Esophagus squamous epithelium (tissue), 5 donors: ENCODE results near the gene OR2A12. TPM values are rescaled to one million over a fixed set of nuclear protein-coding genes. Genes with fewer than 3 reads are reported as not detected.

Experiments
- DNase-seq: peaks from one replicate; lab custom pipeline; 2025; lab: John Stamatoyannopoulos, UW
- H3K27ac ChIP-seq, 4 donors: fragments of 200-600 bp; sonication (generic); one replicate each; pipeline ENCODE4 v1.5.1; 2016 to 2019; ENCODE audit warnings: mild to moderate bottlenecking in 1 of 4
- H3K27me3 ChIP-seq, 4 donors: fragments of 200-600 bp; sonication (generic); 1 replicate in 3 of 4; 2 replicates in 1 of 4; pipeline versions ENCODE4 v1.5.1 to v1.6.0; 2017 to 2021; ENCODE audit warnings: antibody characterized with exemption in 1 of 4
- H3K36me3 ChIP-seq, 3 donors: fragments of 200-600 bp; sonication (generic); one replicate each; pipeline ENCODE4 v1.5.1; 2016 to 2019
- H3K4me1 ChIP-seq, 3 donors: fragments of 200-600 bp; sonication (generic); one replicate each; pipeline ENCODE4 v1.5.1; 2017 to 2019
- H3K4me3 ChIP-seq, 4 donors: fragments of 200-600 bp; sonication (generic); 1 replicate in 3 of 4; 2 replicates in 1 of 4; pipeline ENCODE4 v1.5.1; 2016 to 2019; ENCODE audit warnings: mild to moderate bottlenecking in 2 of 4, moderate library complexity in 1 of 4
- H3K9me3 ChIP-seq, 3 donors: fragments of 200-600 bp; sonication (generic); one replicate each; pipeline ENCODE4 v1.5.1; 2016 to 2019
- POLR2A ChIP-seq, 4 donors: fragments of 450-650 bp; IDR thresholded peaks; one replicate each; pipeline ENCODE4 v1.6.1; 2017; ENCODE audit warnings: antibody characterized with exemption in 4 of 4, mild to moderate bottlenecking in 4 of 4, moderate library complexity in 3 of 4
- WGBS, 2 donors: methylation state at CpG; one replicate each; pipeline ENCODE4 v1.1.5; 2018; 5-methylcytosine and 5-hydroxymethylcytosine counted together
- intact Hi-C: fragments of 100-400 bp; cut with DNase I; formaldehyde crosslinking; loops from one replicate; pipeline ENCODE4 v1.15.0; 2022
- total RNA-seq, 4 donors: library from RNA; depleted of rRNA; stranded (reverse); fragments of >200 nt; gene quantifications; one replicate each; pipeline ENCODE4 v1.1.0, GENCODE V29; 2016
- TF ChIP-seq, protein P1 (sequence below), 6 experiments: fragments of 450-650 bp in 4 of 6; fragments of 200-600 bp in 2 of 6; sonication (generic) in 2 of 6; IDR thresholded peaks; one replicate each; pipeline ENCODE4 v1.5.1; 2016 to 2019; ENCODE audit warnings: antibody characterized with exemption in 6 of 6, mild to moderate bottlenecking in 4 of 6, moderate library complexity in 4 of 6
- donor health status: DM: yes; HTN: yes; CAD: no.

OR2A12 gene, protein sequence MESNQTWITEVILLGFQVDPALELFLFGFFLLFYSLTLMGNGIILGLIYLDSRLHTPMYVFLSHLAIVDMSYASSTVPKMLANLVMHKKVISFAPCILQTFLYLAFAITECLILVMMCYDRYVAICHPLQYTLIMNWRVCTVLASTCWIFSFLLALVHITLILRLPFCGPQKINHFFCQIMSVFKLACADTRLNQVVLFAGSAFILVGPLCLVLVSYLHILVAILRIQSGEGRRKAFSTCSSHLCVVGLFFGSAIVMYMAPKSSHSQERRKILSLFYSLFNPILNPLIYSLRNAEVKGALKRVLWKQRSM
- not detected for total RNA-seq

DNA sequence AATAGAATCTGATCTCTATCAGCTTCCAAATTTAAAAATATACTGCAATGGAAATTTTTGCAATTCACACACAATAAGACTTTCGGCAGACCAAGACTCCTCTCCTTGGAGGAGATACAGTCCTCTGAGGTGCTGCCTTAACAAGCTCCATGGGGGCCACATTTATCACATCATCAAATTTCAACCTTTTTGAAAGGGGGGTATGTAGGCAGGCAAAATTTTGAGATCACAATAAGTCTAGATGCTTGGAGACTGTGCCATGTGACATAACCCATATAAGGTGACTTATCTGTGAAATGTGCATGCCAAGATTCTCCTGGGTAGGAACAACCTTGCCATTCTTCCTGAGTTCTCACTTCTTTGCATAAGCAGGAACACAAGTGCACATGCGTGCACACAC, at the start of gene OR2A12:
TSS of gene OR2A12 (plus strand) at position 301 of the 400 bp plus-strand sequence. CDS start 8,830 bp downstream, outside the sequence.
- H3K9me3 ChIP-seq = peaks cover 0 to 4% (median 0%) of the 10 kb centered on the region in 3 donors
- H3K27ac ChIP-seq = no peak within 1 kb of the TSS
- no peak within 1 kb of the TSS for H3K4me3 ChIP-seq
- no peak for TF ChIP-seq POLR2A (IDR thresholded peaks at IDR 0.05)
- TF ChIP-seq, protein P1, sequence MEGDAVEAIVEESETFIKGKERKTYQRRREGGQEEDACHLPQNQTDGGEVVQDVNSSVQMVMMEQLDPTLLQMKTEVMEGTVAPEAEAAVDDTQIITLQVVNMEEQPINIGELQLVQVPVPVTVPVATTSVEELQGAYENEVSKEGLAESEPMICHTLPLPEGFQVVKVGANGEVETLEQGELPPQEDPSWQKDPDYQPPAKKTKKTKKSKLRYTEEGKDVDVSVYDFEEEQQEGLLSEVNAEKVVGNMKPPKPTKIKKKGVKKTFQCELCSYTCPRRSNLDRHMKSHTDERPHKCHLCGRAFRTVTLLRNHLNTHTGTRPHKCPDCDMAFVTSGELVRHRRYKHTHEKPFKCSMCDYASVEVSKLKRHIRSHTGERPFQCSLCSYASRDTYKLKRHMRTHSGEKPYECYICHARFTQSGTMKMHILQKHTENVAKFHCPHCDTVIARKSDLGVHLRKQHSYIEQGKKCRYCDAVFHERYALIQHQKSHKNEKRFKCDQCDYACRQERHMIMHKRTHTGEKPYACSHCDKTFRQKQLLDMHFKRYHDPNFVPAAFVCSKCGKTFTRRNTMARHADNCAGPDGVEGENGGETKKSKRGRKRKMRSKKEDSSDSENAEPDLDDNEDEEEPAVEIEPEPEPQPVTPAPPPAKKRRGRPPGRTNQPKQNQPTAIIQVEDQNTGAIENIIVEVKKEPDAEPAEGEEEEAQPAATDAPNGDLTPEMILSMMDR (IDR thresholded peaks at IDR 0.05) = no peak
- H3K27me3 ChIP-seq = no peaks in the 10 kb centered on the region
- intact Hi-C loops = no loop called here
- H3K4me1 ChIP-seq = no peaks in the 10 kb centered on the region
- no peaks in the 10 kb centered on the region for H3K36me3 ChIP-seq
- WGBS, 2 donors = 88 to 93% methylated on average over 2 of the region's 2 CpGs
- no peak for DNase-seq

DNA sequence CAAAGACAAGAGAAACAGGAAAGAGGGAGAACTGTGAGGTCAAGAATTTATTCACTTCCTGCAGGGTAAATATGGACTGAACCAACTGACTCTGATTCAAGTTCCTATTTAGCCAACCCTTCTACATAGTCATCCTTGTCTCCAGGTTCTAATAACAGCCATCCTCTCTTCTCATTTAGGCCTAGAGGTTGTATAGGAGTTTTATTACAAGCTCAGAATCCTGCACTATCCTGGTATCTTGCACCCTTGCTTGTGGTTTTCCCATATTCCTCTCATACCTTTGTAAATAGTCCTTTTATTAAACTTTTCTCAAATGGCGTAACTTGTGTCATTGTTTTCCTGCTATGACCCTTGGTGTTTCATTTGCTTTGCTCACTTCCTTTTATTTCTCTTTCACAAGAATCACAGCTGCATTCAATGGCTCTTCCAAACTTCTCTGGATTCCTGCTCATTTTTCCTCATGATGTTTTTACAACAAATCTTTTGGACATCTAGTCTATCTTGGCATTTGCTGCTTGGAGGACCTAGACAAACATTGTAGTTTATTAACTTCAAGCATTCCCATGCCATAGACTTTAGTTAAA, 49.7 kb upstream of the OR2A12 start:
- WGBS, 2 donors = 28 to 89% methylated on average over 1 of the region's 1 CpG
- TF ChIP-seq, protein P1 (IDR thresholded peaks at IDR 0.05) = no peak
- TF ChIP-seq POLR2A (IDR thresholded peaks at IDR 0.05) = no peak
- H3K9me3 ChIP-seq = no peaks in the 10 kb centered on the region
- no peaks in the 10 kb centered on the region for H3K4me1 ChIP-seq
- intact Hi-C loops = no loop called here
- no peaks in the 10 kb centered on the region for H3K27me3 ChIP-seq
- no peak overlapping the region for H3K4me3 ChIP-seq
- no peak for DNase-seq
- H3K36me3 ChIP-seq = no peaks in the 10 kb centered on the region
- no peak overlapping the region for H3K27ac ChIP-seq

DNA sequence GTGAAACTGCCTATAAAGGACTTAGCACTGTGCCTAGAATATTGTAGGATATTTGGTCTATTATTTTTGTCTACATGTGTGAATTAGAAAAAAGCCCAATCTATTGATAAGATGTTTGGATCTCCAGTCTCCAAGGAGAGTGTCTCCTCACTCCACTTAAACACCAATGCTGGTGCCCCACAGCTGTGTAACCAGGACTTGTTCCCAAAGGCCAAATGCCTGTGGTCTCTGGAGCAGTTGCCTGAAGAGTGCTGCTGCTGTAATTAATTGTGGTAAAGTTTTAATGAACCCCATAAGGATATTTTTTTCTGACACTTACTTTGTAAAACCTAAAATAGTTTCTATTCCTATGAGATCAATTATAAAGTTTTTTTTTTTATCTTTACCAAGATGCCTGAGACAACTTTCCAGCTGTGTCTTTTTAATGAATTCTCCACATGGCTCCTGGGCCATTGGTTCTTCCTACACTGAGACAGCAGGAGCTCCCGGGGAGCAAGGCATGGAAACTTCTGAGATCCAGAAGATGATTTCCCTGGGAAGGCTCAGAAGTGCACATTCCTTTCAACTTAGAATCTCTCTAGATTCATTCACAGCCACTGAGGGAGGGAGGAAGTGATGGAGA, 48.6 kb upstream of the OR2A12 start:
- Histone ChIP-seq H3K4me1 (no peaks in the 10 kb centered on the region), H3K36me3 (no peaks in the 10 kb centered on the region), H3K4me3 (no peak overlapping the region), H3K27ac (no peak overlapping the region), H3K27me3 (no peaks in the 10 kb centered on the region), H3K9me3 (no peaks in the 10 kb centered on the region)
- TF ChIP-seq, protein P1 (IDR thresholded peaks at IDR 0.05) = no peak
- TF ChIP-seq POLR2A (IDR thresholded peaks at IDR 0.05) = no peak
- intact Hi-C loops = no loop called here
- WGBS, 2 donors = 38% methylated on average over 1 of the region's 1 CpG; no CpG with 5 or more reads in 1 of the 2 donors
- DNase-seq = no peak

DNA sequence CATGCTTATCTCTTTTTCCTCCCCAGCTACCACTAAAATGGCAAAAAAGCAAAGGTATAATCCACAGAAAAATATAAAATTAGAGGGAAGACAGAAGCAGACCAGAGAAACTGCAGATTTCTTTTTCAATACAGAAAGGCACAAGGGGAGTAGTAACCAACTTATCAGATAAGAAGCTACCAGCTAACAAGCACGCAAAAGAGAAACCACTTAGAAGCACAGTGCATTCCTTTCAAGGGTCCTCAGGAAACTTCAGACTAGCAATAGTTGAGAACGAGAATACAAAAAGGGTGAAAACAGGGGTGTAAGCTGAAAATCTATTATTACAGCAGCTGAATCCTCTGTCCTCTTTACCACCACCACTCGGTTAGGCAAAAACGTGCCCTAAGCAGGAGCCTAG, 47.2 kb upstream of the OR2A12 start:
- H3K4me1 ChIP-seq = no peaks in the 10 kb centered on the region
- H3K4me3 ChIP-seq = no peak overlapping the region
- 39 to 73% methylated on average over 4 of the region's 4 CpGs for WGBS, 2 donors
- no peak for DNase-seq
- H3K27ac ChIP-seq = no peak overlapping the region
- intact Hi-C loops = no loop called here
- no peaks in the 10 kb centered on the region for H3K9me3 ChIP-seq
- no peak for TF ChIP-seq POLR2A (IDR thresholded peaks at IDR 0.05)
- TF ChIP-seq, protein P1 (IDR thresholded peaks at IDR 0.05) = no peak
- H3K27me3 ChIP-seq = no peaks in the 10 kb centered on the region
- H3K36me3 ChIP-seq = no peaks in the 10 kb centered on the region

DNA sequence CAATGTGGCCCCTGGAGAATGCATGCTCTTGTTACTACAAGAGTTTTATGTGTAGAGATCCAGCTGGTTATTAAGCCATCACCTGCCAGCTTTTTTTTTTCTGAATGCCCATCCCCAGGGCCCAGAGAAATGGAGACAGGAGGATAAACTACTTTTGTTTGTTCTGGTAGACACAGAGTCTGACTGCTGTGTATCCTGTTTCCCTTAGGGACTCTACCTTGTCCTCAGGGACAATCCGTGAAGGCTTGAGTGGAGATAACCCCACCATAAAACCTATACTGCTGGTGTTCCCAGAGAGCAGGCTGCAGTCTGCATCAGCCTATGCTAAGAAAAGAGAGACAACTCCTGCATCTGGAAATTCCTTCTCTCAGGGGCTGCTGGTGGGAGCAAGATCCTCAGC, 37.4 kb upstream of the OR2A12 start, which contains the start of gene OR2A5:
TSS of gene OR2A5 (plus strand) at position 301 of the 400 bp plus-strand sequence. CDS start 1,454 bp downstream, outside the sequence.
- intact Hi-C loops = no loop called here
- no peak for DNase-seq
- Histone ChIP-seq H3K27me3 (no peaks in the 10 kb centered on the region), H3K27ac (no peak within 1 kb of the TSS), H3K36me3 (no peaks in the 10 kb centered on the region), H3K9me3 (no peaks in the 10 kb centered on the region), H3K4me3 (no peak within 1 kb of the TSS), H3K4me1 (no peaks in the 10 kb centered on the region)
- TF ChIP-seq, protein P1 (IDR thresholded peaks at IDR 0.05) = no peak
- TF ChIP-seq POLR2A (IDR thresholded peaks at IDR 0.05) = no peak
- 80 to 100% methylated on average over 1 of the region's 1 CpG for WGBS, 2 donors
